K562 (cell line): ENCODE measurements around the gene HES6. TPM values are rescaled to one million over a fixed set of nuclear protein-coding genes. Genes with fewer than 3 reads are reported as not detected.

Experiments
- CAMTA2 ChIP-seq: fragments of 250-450 bp; sonication (Bioruptor Pico); conservative IDR thresholded peaks from 2 replicates; pipeline ENCODE4 v1.5.1; 2022
- CEBPZ ChIP-seq: fragments of 150-350 bp; IDR thresholded peaks from 2 replicates; pipeline ENCODE4 v1.6.1; 2014; ENCODE audit warnings: low read depth, mild to moderate bottlenecking, low read length, borderline replicate concordance
- CREB1 ChIP-seq, 2 experiments: sonication (generic) in 1 of 2; formaldehyde crosslinking in 1 of 2; IDR thresholded peaks; 2 replicates each; pipeline versions ENCODE4 v1.6.1 to v1.8.0; 2012 to 2022; ENCODE audit warnings: inconsistent platforms in 1 of 2, mild to moderate bottlenecking in 1 of 2, missing genetic modification reagents in 1 of 2, moderate library complexity in 1 of 2
- CTCF ChIP-seq, 3 experiments: IDR thresholded peaks in 2 of 3; conservative IDR thresholded peaks in 1 of 3; 2 replicates each; pipeline ENCODE4 v1.5.1; 2011 to 2012; ENCODE audit warnings: low read length in 3 of 3, mild to moderate bottlenecking in 3 of 3, control low read depth in 2 of 3, improper control_type of control experiment in 1 of 3, inconsistent platforms in 1 of 3, low read depth in 1 of 3, mixed read lengths in 1 of 3, moderate library complexity in 1 of 3; ENCODE audit not compliant: insufficient read depth in 2 of 3
- ELF1 ChIP-seq: fragments of 200-800 bp; sonication (Bioruptor generic); IDR thresholded peaks from 2 replicates; pipeline ENCODE4 v1.6.1; 2016; ENCODE audit warnings: missing genetic modification characterization, missing compliant biosample characterization
- FOXP1 ChIP-seq: sonication (generic); formaldehyde crosslinking; IDR thresholded peaks from 2 replicates; pipeline ENCODE4 v1.8.0; 2022; ENCODE audit warnings: mild to moderate bottlenecking, missing genetic modification reagents
- HSF4 ChIP-seq: fragments of 250-450 bp; sonication (Bioruptor Pico); IDR thresholded peaks from 2 replicates; pipeline ENCODE4 v2.1.2; 2022; ENCODE audit warnings: mild to moderate bottlenecking, moderate library complexity, borderline replicate concordance
- MTA1 ChIP-seq: fragments of 450-650 bp; IDR thresholded peaks from 2 replicates; pipeline ENCODE4 v1.6.1; 2017; ENCODE audit warnings: borderline replicate concordance
- NCOA4 ChIP-seq: fragments of 450-650 bp; IDR thresholded peaks from 2 replicates; pipeline ENCODE4 v1.6.1; 2018; ENCODE audit warnings: mild to moderate bottlenecking; ENCODE audit not compliant: partially characterized antibody
- NCOR1 ChIP-seq: fragments of 450-650 bp; IDR thresholded peaks from 2 replicates; pipeline ENCODE4 v1.6.1; 2016; ENCODE audit warnings: mild to moderate bottlenecking, moderate library complexity
- NFE2L1 ChIP-seq: fragments of 450-650 bp; IDR thresholded peaks from 2 replicates; pipeline ENCODE4 v1.6.1; 2016; ENCODE audit warnings: missing genetic modification characterization, low read depth, mild to moderate bottlenecking, missing compliant biosample characterization, moderate library complexity, borderline replicate concordance
- SMARCA5 ChIP-seq: fragments of 450-650 bp; IDR thresholded peaks from 2 replicates; pipeline ENCODE4 v1.6.1; 2016
- STAT5A ChIP-seq: IDR thresholded peaks from 2 replicates; pipeline ENCODE4 v1.6.1; 2012; ENCODE audit warnings: low read length, inconsistent platforms, borderline replicate concordance
- THRAP3 ChIP-seq: fragments of 450-650 bp; IDR thresholded peaks from 2 replicates; pipeline ENCODE4 v1.6.1; 2016; ENCODE audit warnings: mild to moderate bottlenecking, inconsistent platforms, borderline replicate concordance
- TRIM25 ChIP-seq: fragments of 450-650 bp; IDR thresholded peaks from 2 replicates; pipeline ENCODE4 v1.7.0; 2016; ENCODE audit warnings: borderline replicate concordance
- TSHZ1 ChIP-seq: fragments of 250-450 bp; sonication (Bioruptor Pico); IDR thresholded peaks from 2 replicates; pipeline ENCODE4 v1.4.0; 2020; ENCODE audit warnings: mild to moderate bottlenecking, moderate library complexity
- ZBTB7A ChIP-seq: IDR thresholded peaks from 2 replicates; pipeline ENCODE4 v1.6.1; 2011; ENCODE audit warnings: low read depth, mild to moderate bottlenecking, low read length, moderate library complexity, borderline replicate concordance; ENCODE audit not compliant: control insufficient read depth
- ZNF696 ChIP-seq: fragments of 250-450 bp; sonication (Bioruptor Pico); conservative IDR thresholded peaks from 2 replicates; pipeline ENCODE4 v1.4.0; 2020; ENCODE audit warnings: mild to moderate bottlenecking, moderate library complexity
- polyA plus RNA-seq, 8 experiments: library from polyadenylated mRNA; depleted of rRNA in 4 of 8; stranded (reverse) in 5 of 8; unstranded in 3 of 8; fragments of >200 nt; fragmentation: Nextera tagmentation in 2 of 8; fragmentation: Illumina TruSeq in 1 of 8; extraction: Ambion mirVana in 2 of 8; extraction: Trizol in 1 of 8; gene quantifications; 2 replicates each; pipeline versions ENCODE4 v1.2.1 to v1.2.3, GENCODE V29; 2011 to 2014; ENCODE audit warnings: inconsistent platforms in 1 of 8, missing spikeins in 1 of 8
- total RNA-seq, 7 experiments: library from RNA; depleted of rRNA in 6 of 7; stranded (reverse); fragments of >200 nt in 6 of 7; fragmentation: Illumina TruSeq in 2 of 7; extraction: Trizol in 2 of 7; gene quantifications; 2 replicates each; pipeline versions ENCODE4 v1.2.1 to v1.2.3, GENCODE V29; 2011 to 2021; ENCODE audit warnings: low replicate concordance in 1 of 7

Gene HES6
- total and polyA plus RNA-seq, 9 of the 15 experiments (the other 6 are each of a cell fraction or from before 2014, with no cell fraction given) = 6.2 to 133 (median 29.2) TPM

- no peak for TF ChIP-seq CEBPZ
- TF ChIP-seq THRAP3 = no peak
- TF ChIP-seq ZNF696 (CRISPR knock-in tag) = no peak
- no peak for TF ChIP-seq SMARCA5
- TF ChIP-seq CTCF (IDR thresholded peaks at IDR 0.05 in 2 of 3, conservative IDR thresholded peaks at IDR 0.05 in 1 of 3; ENCODE audit: insufficient read depth in 2 of 3, low read depth in 1 of 3, low read length in 3 of 3) = no peak
- TF ChIP-seq TSHZ1 (CRISPR knock-in tag) = no peak
- TF ChIP-seq ZBTB7A = no peak
- no peak for TF ChIP-seq NFE2L1
- TF ChIP-seq ELF1 (tag) = no peak
- TF ChIP-seq CREB1 (IDR thresholded peaks at IDR 0.05) = no peak
- no peak for TF ChIP-seq CREB1 (CRISPR knock-in tag; IDR thresholded peaks at IDR 0.05)
- no peak for TF ChIP-seq HSF4 (CRISPR knock-in tag)
- TF ChIP-seq TRIM25 = no peak
- no peak for TF ChIP-seq FOXP1 (CRISPR knock-in tag)
- no peak for TF ChIP-seq NCOA4
- no peak for TF ChIP-seq STAT5A
- no peak for TF ChIP-seq CAMTA2 (CRISPR knock-in tag)
- no peak for TF ChIP-seq NCOR1
- TF ChIP-seq MTA1 = no peak
Measured at GRCh38 chr2:238231251-238231793, 8.5 kb downstream of the HES6 start (continued).
